NCI-H748 treated with DMSO at 0.1 percent for 48 hours (cell line): ENCODE data around the gene GRIN2D.

ENCODE experiments used
- DNase-seq: peaks from one replicate; lab custom pipeline; 2025; lab: John Stamatoyannopoulos, UW

Gene GRIN2D

GRCh38 chr19:48393559-48394330 is at the start of gene GRIN2D:
TSS of gene GRIN2D (plus strand) at chr19:48393668. CDS start at chr19:48398393, 4,725 bp downstream.
- DNase-seq, result peak; percentile 65

- DNase-seq, result no peak
Observed at GRCh38 chr19:48344892-48345291, 48.6 kb upstream of the GRIN2D start.

- DNase-seq, result no peak
Observed at GRCh38 chr19:48346191-48346590, 47.3 kb upstream of the GRIN2D start.

- no peak for DNase-seq
Observed at GRCh38 chr19:48348045-48348444, 45.4 kb upstream of the GRIN2D start.

- no peak for DNase-seq
Observed at GRCh38 chr19:48348737-48349136, 44.7 kb upstream of the GRIN2D start.

- no peak for DNase-seq
Observed at GRCh38 chr19:48350856-48351255, 42.6 kb upstream of the GRIN2D start.

GRCh38 chr19:48351341-48351752 is 42.1 kb upstream of the GRIN2D start:
- peak; percentile 12 for DNase-seq

GRCh38 chr19:48353677-48354076 is 39.8 kb upstream of the GRIN2D start:
- DNase-seq, result no peak

- no peak for DNase-seq
Observed at GRCh38 chr19:48354332-48354992, 39.0 kb upstream of the GRIN2D start.

- DNase-seq, result no peak
Observed at GRCh38 chr19:48355365-48355954, 38.0 kb upstream of the GRIN2D start.

- no peak for DNase-seq
Observed at GRCh38 chr19:48359123-48359522, 34.3 kb upstream of the GRIN2D start.

GRCh38 chr19:48361912-48362311 is 31.6 kb upstream of the GRIN2D start:
- DNase-seq, result no peak

GRCh38 chr19:48362716-48363499 is 30.6 kb upstream of the GRIN2D start:
- DNase-seq, result peak; percentile 94

- peak; percentile 66 for DNase-seq
Observed at GRCh38 chr19:48363500-48363809, 30.0 kb upstream of the GRIN2D start.

GRCh38 chr19:48363810-48364597 is 29.5 kb upstream of the GRIN2D start, which contains the start of the genes SYNGR4 and TMEM143:
TSS of gene SYNGR4 (plus strand) at chr19:48364367. CDS start at chr19:48365843, 1,476 bp downstream.
TSS of gene TMEM143 (minus strand) at chr19:48363940. CDS start at chr19:48363920, 20 bp downstream.
- DNase-seq, result peak; percentile 100

GRCh38 chr19:48364598-48365348 is 28.7 kb upstream of the GRIN2D start:
- DNase-seq, result no peak

GRCh38 chr19:48365602-48366001 is 27.9 kb upstream of the GRIN2D start:
- no peak for DNase-seq

GRCh38 chr19:48367855-48368254 is 25.6 kb upstream of the GRIN2D start:
- DNase-seq, result no peak

- no peak for DNase-seq
Observed at GRCh38 chr19:48368936-48369335, 24.5 kb upstream of the GRIN2D start.

GRCh38 chr19:48370955-48371354 is 22.5 kb upstream of the GRIN2D start:
- no peak for DNase-seq

- no peak for DNase-seq
Observed at GRCh38 chr19:48371367-48371766, 22.1 kb upstream of the GRIN2D start.
